ENCODE measurements around the gene CTDNEP1.

CTDNEP1 gene

DNA sequence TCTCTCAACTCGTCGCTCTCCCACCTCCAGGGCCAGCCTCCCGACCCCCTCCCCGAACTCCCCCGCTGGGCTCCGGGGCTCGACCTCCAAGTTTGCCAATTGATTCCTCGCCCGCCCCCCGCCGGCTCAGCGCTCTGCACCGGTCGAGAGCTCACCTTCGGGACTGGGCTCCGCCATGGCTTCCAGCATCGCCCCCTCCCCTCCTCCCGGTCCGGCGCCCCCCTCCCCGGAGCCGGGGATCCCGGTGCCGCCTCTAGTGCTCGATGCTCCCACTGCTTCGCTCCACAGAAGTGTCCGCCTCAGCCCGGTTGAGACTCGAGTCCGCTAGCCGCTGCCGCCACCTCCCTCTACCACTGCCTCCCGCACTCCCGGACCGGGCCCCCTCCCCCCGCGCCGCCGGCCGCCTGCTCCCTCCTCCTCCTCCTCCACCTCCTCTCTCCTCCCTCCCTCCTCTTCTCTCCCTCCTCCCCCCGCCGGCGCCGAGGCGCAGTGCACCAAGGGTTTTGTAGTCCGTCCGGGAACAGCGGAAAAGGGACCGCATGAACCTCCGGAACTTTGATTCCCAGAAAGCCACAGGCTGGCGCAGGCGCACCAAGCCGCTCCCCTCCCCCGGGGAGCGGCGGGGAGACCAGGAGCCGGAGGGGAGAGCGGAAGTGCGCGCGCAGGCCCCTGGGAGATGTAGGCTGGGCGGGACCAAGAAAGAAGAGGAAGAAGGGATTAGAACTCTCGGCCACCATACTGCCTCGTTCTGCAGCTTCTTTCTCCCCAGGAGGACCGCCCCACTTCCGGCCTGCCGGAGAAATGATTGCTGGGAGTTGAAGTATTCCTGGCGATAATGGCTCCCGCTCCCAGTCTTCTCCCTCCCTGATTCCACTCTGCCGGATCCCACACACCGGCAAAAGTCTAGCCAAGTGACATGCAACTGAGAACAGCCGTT lies 12.2 kb downstream of the CTDNEP1 start, which contains the start of gene PHF23:
Gene PHF23, minus strand, starts transcription at position 367 of the 937 bp plus-strand sequence. Its CDS starts 178 bp downstream, at position 189.
- Histone ChIP-seq H3K9ac (ENCODE audit: low read length) (peak within 1 kb of the TSS; percentile 99), H3K4me1 (ENCODE audit: control insufficient read depth in 1 of 2, insufficient read depth in 2 of 2, low read length in 2 of 2) (peaks cover 18 to 29% of the 10 kb centered on the region in 2 experiments), H3K18ac (ENCODE audit: low read length) (peak within 1 kb of the TSS; percentile 94), H3K14ac (ENCODE audit: low read length) (peak within 1 kb of the TSS; percentile 96), H2AK5ac (ENCODE audit: low read length) (peak within 1 kb of the TSS; percentile 96), H2BK120ac (ENCODE audit: insufficient read depth, low read length, poor library complexity) (peak within 1 kb of the TSS; percentile 95), H2AFZ (ENCODE audit: insufficient read depth, low read length, poor library complexity) (peak within 1 kb of the TSS; percentile 53), H3K4me3 (ENCODE audit: low read depth, low read length) (peak within 1 kb of the TSS; percentile 94), H3K79me1 (ENCODE audit: low read length) (peaks cover 30% of the 10 kb centered on the region), H3K9me3 (ENCODE audit: insufficient read depth, low read depth, low read length) (peaks cover 4% of the 10 kb centered on the region), H4K91ac (ENCODE audit: low read depth, low read length) (peak within 1 kb of the TSS; percentile 99), H3K79me2 (ENCODE audit: control insufficient read depth, insufficient read depth, low read length, poor library complexity) (peaks cover 29% of the 10 kb centered on the region), H4K12ac (ENCODE audit: low read depth, low read length) (peak within 1 kb of the TSS; percentile 89), H3K27ac (ENCODE audit: low read depth, low read length) (peak within 1 kb of the TSS; percentile 89), H2BK5ac (ENCODE audit: low read depth, low read length, poor library complexity) (peak within 1 kb of the TSS; percentile 95), H3K36me3 (ENCODE audit: control insufficient read depth in 1 of 2, insufficient read depth in 2 of 2, low read length in 2 of 2) (peaks cover 29 to 44% of the 10 kb centered on the region in 2 experiments), H2BK12ac (ENCODE audit: low read length) (peak within 1 kb of the TSS; percentile 29), H3K4ac (ENCODE audit: low read depth, low read length) (peak within 1 kb of the TSS; percentile 100), H3K4me2 (ENCODE audit: low read length) (peak within 1 kb of the TSS; percentile 61), H3K27me3 (ENCODE audit: insufficient read depth, low read length) (no peaks in the 10 kb centered on the region), H3K23ac (ENCODE audit: low read length) (no peak within 1 kb of the TSS), H4K8ac (ENCODE audit: low read depth, low read length) (peak within 1 kb of the TSS; percentile 85)
- WGBS (ENCODE audit: extremely low coverage, insufficient coverage, insufficient read length), result no CpG with 5 or more reads among the region's 72 CpGs
- DNase-seq, result peak; percentile 99 to 100

DNA sequence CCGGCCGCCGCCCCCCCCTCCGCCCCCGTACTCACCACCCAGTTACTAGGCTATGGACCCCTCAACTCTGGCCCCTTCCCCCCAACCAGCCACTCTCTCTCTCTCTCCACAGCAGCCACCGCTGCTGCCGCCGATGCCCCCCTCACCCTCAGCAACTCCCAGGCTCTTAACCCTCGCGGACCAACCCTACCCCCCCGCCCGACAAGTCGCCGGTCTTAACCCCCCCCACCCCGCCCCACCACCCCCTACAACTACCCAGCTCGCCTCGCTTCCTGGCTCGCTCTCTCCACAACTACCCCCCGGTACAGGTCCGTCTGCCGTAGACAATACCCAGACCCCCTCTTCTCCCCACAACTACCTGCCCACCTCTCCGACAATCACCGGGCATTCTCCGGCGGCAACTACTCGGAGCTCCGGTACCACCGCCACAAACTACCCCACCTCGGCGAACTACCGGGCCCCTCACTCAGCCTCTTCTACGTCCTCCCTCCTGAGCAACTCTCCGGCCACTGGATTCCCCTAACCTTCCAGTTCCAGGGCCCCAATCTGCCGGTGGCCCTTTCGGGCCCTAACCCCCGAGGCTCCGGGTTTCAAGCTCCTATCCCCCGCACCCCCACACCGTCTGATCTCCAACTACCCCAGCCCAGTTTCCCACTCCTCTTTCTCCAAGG lies 13.0 kb downstream of the CTDNEP1 start:
- Histone ChIP-seq H4K8ac (ENCODE audit: low read depth, low read length) (peak overlapping the region; percentile 85), H3K27ac (ENCODE audit: low read depth, low read length) (peak overlapping the region; percentile 89), H4K12ac (ENCODE audit: low read depth, low read length) (peak overlapping the region; percentile 89), H3K18ac (ENCODE audit: low read length) (peak overlapping the region; percentile 94), H3K27me3 (ENCODE audit: insufficient read depth, low read length) (no peaks in the 10 kb centered on the region), H4K91ac (ENCODE audit: low read depth, low read length) (peak overlapping the region; percentile 99), H3K79me2 (ENCODE audit: control insufficient read depth, insufficient read depth, low read length, poor library complexity) (peaks cover 35% of the 10 kb centered on the region), H2BK120ac (ENCODE audit: insufficient read depth, low read length, poor library complexity) (peak overlapping the region; percentile 95), H3K4me2 (ENCODE audit: low read length) (peak overlapping the region; percentile 52), H3K9me3 (ENCODE audit: insufficient read depth, low read depth, low read length) (peaks cover 4% of the 10 kb centered on the region), H3K4me1 (ENCODE audit: control insufficient read depth in 1 of 2, insufficient read depth in 2 of 2, low read length in 2 of 2) (peaks cover 18 to 29% of the 10 kb centered on the region in 2 experiments), H3K79me1 (ENCODE audit: low read length) (peaks cover 38% of the 10 kb centered on the region), H2BK5ac (ENCODE audit: low read depth, low read length, poor library complexity) (peak overlapping the region; percentile 95), H3K36me3 (ENCODE audit: control insufficient read depth in 1 of 2, insufficient read depth in 2 of 2, low read length in 2 of 2) (peaks cover 25 to 38% of the 10 kb centered on the region in 2 experiments), H3K4ac (ENCODE audit: low read depth, low read length) (peak overlapping the region; percentile 100), H2BK12ac (ENCODE audit: low read length) (peak overlapping the region; percentile 29), H3K14ac (ENCODE audit: low read length) (peak overlapping the region; percentile 96), H3K9ac (ENCODE audit: low read length) (peak overlapping the region; percentile 99), H3K4me3 (ENCODE audit: low read depth, low read length) (peak overlapping the region; percentile 94), H2AFZ (ENCODE audit: insufficient read depth, low read length, poor library complexity) (peak overlapping the region; percentile 37), H2AK5ac (ENCODE audit: low read length) (peak overlapping the region; percentile 96), H3K23ac (ENCODE audit: low read length) (no peak overlapping the region)
- WGBS (ENCODE audit: extremely low coverage, insufficient coverage, insufficient read length), result no CpG with 5 or more reads among the region's 39 CpGs
- no peak for DNase-seq

DNA sequence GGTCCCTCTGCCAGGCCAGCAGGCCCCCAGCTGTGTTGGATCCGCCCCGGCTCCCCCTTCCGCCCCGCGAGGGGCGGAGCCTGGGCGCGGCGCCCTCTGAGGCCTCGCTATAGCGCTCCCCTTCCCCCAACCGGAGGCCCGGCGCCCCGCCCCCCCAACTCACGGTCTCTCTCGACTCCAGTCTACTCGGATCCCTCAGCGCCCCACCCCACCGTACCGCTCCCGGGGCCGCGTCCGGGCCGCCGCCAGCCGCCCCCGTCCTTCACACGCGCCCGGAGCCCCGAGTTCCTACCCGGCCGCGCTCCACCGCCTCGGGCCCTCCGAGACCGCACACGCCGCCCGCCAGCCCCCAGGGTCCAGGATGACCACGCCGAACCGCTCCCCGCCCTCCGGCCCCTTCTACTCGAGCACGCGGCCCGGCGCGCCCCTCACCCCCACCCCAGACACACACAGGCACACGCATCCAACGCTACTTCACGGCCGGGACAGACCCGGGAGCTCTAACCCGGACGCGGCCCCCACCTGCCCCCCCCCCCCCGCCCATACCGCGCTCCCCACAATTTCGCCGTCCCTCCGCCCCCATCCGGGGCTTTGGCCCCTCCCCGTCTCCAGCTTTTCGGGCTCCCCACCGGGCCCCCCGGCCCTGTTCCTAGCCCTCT lies 13.6 kb downstream of the CTDNEP1 start:
- H3K27ac ChIP-seq (ENCODE audit: low read depth, low read length), result peak overlapping the region; percentile 89
- peak in 1 of 2 donors; percentile 54 for DNase-seq

More for the DNA sequence above, 13.6 kb downstream of the CTDNEP1 start:
- Histone ChIP-seq H3K18ac (ENCODE audit: low read length) (peak overlapping the region; percentile 94), H3K79me1 (ENCODE audit: low read length) (peaks cover 34% of the 10 kb centered on the region), H3K9ac (ENCODE audit: low read length) (peak overlapping the region; percentile 36), H4K12ac (ENCODE audit: low read depth, low read length) (peak overlapping the region; percentile 89), H4K8ac (ENCODE audit: low read depth, low read length) (peak overlapping the region; percentile 94), H3K4me2 (ENCODE audit: low read length) (peak overlapping the region; percentile 71), H2AFZ (ENCODE audit: insufficient read depth, low read length, poor library complexity) (peak overlapping the region; percentile 68), H3K4ac (ENCODE audit: low read depth, low read length) (peak overlapping the region; percentile 86), H2BK5ac (ENCODE audit: low read depth, low read length, poor library complexity) (peak overlapping the region; percentile 93), H3K36me3 (ENCODE audit: control insufficient read depth in 1 of 2, insufficient read depth in 2 of 2, low read length in 2 of 2) (peaks cover 25 to 38% of the 10 kb centered on the region in 2 experiments), H2BK120ac (ENCODE audit: insufficient read depth, low read length, poor library complexity) (peak overlapping the region; percentile 93), H3K4me1 (ENCODE audit: control insufficient read depth in 1 of 2, insufficient read depth in 2 of 2, low read length in 2 of 2) (peaks cover 18 to 31% of the 10 kb centered on the region in 2 experiments), H3K27me3 (ENCODE audit: insufficient read depth, low read length) (no peaks in the 10 kb centered on the region), H2BK12ac (ENCODE audit: low read length) (no peak overlapping the region), H3K4me3 (ENCODE audit: low read depth, low read length) (peak overlapping the region; percentile 94), H3K14ac (ENCODE audit: low read length) (peak overlapping the region; percentile 95), H3K79me2 (ENCODE audit: control insufficient read depth, insufficient read depth, low read length, poor library complexity) (peaks cover 36% of the 10 kb centered on the region), H3K23ac (ENCODE audit: low read length) (no peak overlapping the region), H2AK5ac (ENCODE audit: low read length) (peak overlapping the region; percentile 94), H3K9me3 (ENCODE audit: insufficient read depth, low read depth, low read length) (peaks cover 4% of the 10 kb centered on the region), H4K91ac (ENCODE audit: low read depth, low read length) (peak overlapping the region; percentile 95)
- WGBS (ENCODE audit: extremely low coverage, insufficient coverage, insufficient read length), result no CpG with 5 or more reads among the region's 73 CpGs

All from trophoblast cell (in vitro differentiated cells and primary cell).